ENCODE measurements around the gene R3HCC1L. TPM values are rescaled to one million over a fixed set of nuclear protein-coding genes. Genes with fewer than 3 reads are reported as not detected.

The R3HCC1L gene
- total RNA-seq, 5 donors from 2014 or later (not counting 1 experiment from before 2014, with no cell fraction given), result 21.5 to 23.4 (median 22.6) TPM

GRCh38 chr10:98195120-98195519 lies 60.7 kb downstream of the R3HCC1L start:
- DNase-seq, result no peak
- Histone ChIP-seq H3K4me1 (ENCODE audit: control insufficient read depth in 1 of 2, extremely low read depth in 1 of 2, insufficient read depth in 2 of 2, low read length in 2 of 2) (no peaks in the 10 kb centered on the region), H3K9me3 (no peaks in the 10 kb centered on the region), H3K27ac (ENCODE audit: low read length) (no peak overlapping the region), H3K36me3 (ENCODE audit: control insufficient read depth in 2 of 2, extremely low read depth in 1 of 2, insufficient read depth in 1 of 2, low read length in 1 of 2) (no peaks in the 10 kb centered on the region), H3K4me3 (ENCODE audit: control insufficient read depth in 1 of 2, extremely low read depth in 1 of 2, low read length in 1 of 2) (no peak overlapping the region), H3K27me3 (replicated peaks in 1 of 2; ENCODE audit: control insufficient read depth in 2 of 2, extremely low read depth in 1 of 2, insufficient read depth in 2 of 2, low read length in 1 of 2) (no peaks in the 10 kb centered on the region)
- CTCF ChIA-PET, result interaction anchor here in 1 of 2 donors (0.7 kb wide), 1 partner anchor 8 kb away, joined by 3 read pairs; no protein-coding TSS in a partner anchor
- no CpG with 5 or more reads among the region's 1 CpG for WGBS (ENCODE audit: insufficient coverage)
- Mint-ChIP-seq H3K4me1 (peaks cover 26 to 37% (median 30%) of the 10 kb centered on the region in 3 donors), H3K4me3 (no peak overlapping the region), H3K9me3 (peaks cover 0 to 11% (median 2%) of the 10 kb centered on the region in 3 donors), H3K36me3 (peaks cover 55% of the 10 kb centered on the region), H3K27ac (no peak overlapping the region), H3K27me3 (no peaks in the 10 kb centered on the region)
- ATAC-seq (replicated peaks in 1 of 4), result no peak
- POLR2A ChIA-PET, result no interaction called here

GRCh38 chr10:98196985-98197384 lies 62.5 kb downstream of the R3HCC1L start:
- H3K36me3 Mint-ChIP-seq, result peaks cover 41% of the 10 kb centered on the region
- H3K4me3 ChIP-seq (ENCODE audit: control insufficient read depth in 1 of 2, extremely low read depth in 1 of 2, low read length in 1 of 2), result no peak overlapping the region
- H3K4me1 Mint-ChIP-seq, result peaks cover 24 to 41% (median 30%) of the 10 kb centered on the region in 3 donors
- WGBS (ENCODE audit: insufficient coverage), result 95% methylated on average over 3 of the region's 6 CpGs
- peaks cover 0 to 11% (median 0%) of the 10 kb centered on the region in 3 donors for H3K9me3 Mint-ChIP-seq
- H3K9me3 ChIP-seq, result no peaks in the 10 kb centered on the region
- DNase-seq (no peak), ATAC-seq (replicated peaks in 1 of 4) (no peak)
- no peaks in the 10 kb centered on the region for H3K4me1 ChIP-seq (ENCODE audit: control insufficient read depth in 1 of 2, extremely low read depth in 1 of 2, insufficient read depth in 2 of 2, low read length in 2 of 2)
- no peak overlapping the region for H3K4me3 Mint-ChIP-seq
- no peak overlapping the region for H3K27ac ChIP-seq (ENCODE audit: low read length)
- ChIA-PET POLR2A (interaction anchor here in 1 of 2 donors (0.6 kb wide), 1 partner anchor 400 kb away, joined by 3 read pairs; no protein-coding TSS in a partner anchor), CTCF (no interaction called here)
- peak overlapping the region in 1 of 2 donors; percentile 49 for H3K27ac Mint-ChIP-seq
- no peaks in the 10 kb centered on the region for H3K27me3 ChIP-seq (replicated peaks in 1 of 2; ENCODE audit: control insufficient read depth in 2 of 2, extremely low read depth in 1 of 2, insufficient read depth in 2 of 2, low read length in 1 of 2)
- H3K27me3 Mint-ChIP-seq, result no peaks in the 10 kb centered on the region
- H3K36me3 ChIP-seq (ENCODE audit: control insufficient read depth in 2 of 2, extremely low read depth in 1 of 2, insufficient read depth in 1 of 2, low read length in 1 of 2), result peaks cover 0 to 3% of the 10 kb centered on the region in 2 donors

GRCh38 chr10:98201760-98202159 lies 67.3 kb downstream of the R3HCC1L start:
- no peak overlapping the region for H3K27ac Mint-ChIP-seq
- ChIA-PET POLR2A (no interaction called here), CTCF (no interaction called here)
- Histone ChIP-seq H3K36me3 (ENCODE audit: control insufficient read depth in 2 of 2, extremely low read depth in 1 of 2, insufficient read depth in 1 of 2, low read length in 1 of 2) (peaks cover 0 to 3% of the 10 kb centered on the region in 2 donors), H3K27me3 (replicated peaks in 1 of 2; ENCODE audit: control insufficient read depth in 2 of 2, extremely low read depth in 1 of 2, insufficient read depth in 2 of 2, low read length in 1 of 2) (no peaks in the 10 kb centered on the region), H3K9me3 (no peaks in the 10 kb centered on the region), H3K4me1 (ENCODE audit: control insufficient read depth in 1 of 2, extremely low read depth in 1 of 2, insufficient read depth in 2 of 2, low read length in 2 of 2) (no peaks in the 10 kb centered on the region), H3K4me3 (ENCODE audit: control insufficient read depth in 1 of 2, extremely low read depth in 1 of 2, low read length in 1 of 2) (no peak overlapping the region), H3K27ac (ENCODE audit: low read length) (no peak overlapping the region)
- DNase-seq, result no peak
- no peak for ATAC-seq (replicated peaks in 1 of 4)
- 100% methylated on average over 1 of the region's 5 CpGs for WGBS (ENCODE audit: insufficient coverage)
- H3K27me3 Mint-ChIP-seq, result no peaks in the 10 kb centered on the region
- no peaks in the 10 kb centered on the region for H3K9me3 Mint-ChIP-seq
- H3K36me3 Mint-ChIP-seq, result peaks cover 17% of the 10 kb centered on the region
- H3K4me1 Mint-ChIP-seq, result peaks cover 21 to 30% (median 25%) of the 10 kb centered on the region in 3 donors
- H3K4me3 Mint-ChIP-seq, result no peak overlapping the region

GRCh38 chr10:98202378-98202777 lies 67.9 kb downstream of the R3HCC1L start:
- H3K9me3 Mint-ChIP-seq, result no peaks in the 10 kb centered on the region
- 100% methylated on average over 1 of the region's 8 CpGs for WGBS (ENCODE audit: insufficient coverage)
- CTCF ChIA-PET, result no interaction called here
- peaks cover 20% of the 10 kb centered on the region for H3K36me3 Mint-ChIP-seq
- Histone ChIP-seq H3K9me3 (no peaks in the 10 kb centered on the region), H3K4me3 (ENCODE audit: control insufficient read depth in 1 of 2, extremely low read depth in 1 of 2, low read length in 1 of 2) (no peak overlapping the region), H3K27me3 (replicated peaks in 1 of 2; ENCODE audit: control insufficient read depth in 2 of 2, extremely low read depth in 1 of 2, insufficient read depth in 2 of 2, low read length in 1 of 2) (no peaks in the 10 kb centered on the region), H3K4me1 (ENCODE audit: control insufficient read depth in 1 of 2, extremely low read depth in 1 of 2, insufficient read depth in 2 of 2, low read length in 2 of 2) (no peaks in the 10 kb centered on the region), H3K27ac (ENCODE audit: low read length) (no peak overlapping the region), H3K36me3 (ENCODE audit: control insufficient read depth in 2 of 2, extremely low read depth in 1 of 2, insufficient read depth in 1 of 2, low read length in 1 of 2) (peaks cover 0 to 3% of the 10 kb centered on the region in 2 donors)
- ATAC-seq (replicated peaks in 1 of 4) (no peak), DNase-seq (no peak)
- no peak overlapping the region for H3K4me3 Mint-ChIP-seq
- H3K27me3 Mint-ChIP-seq, result no peaks in the 10 kb centered on the region
- POLR2A ChIA-PET, result no interaction called here
- peaks cover 17 to 24% (median 20%) of the 10 kb centered on the region in 3 donors for H3K4me1 Mint-ChIP-seq
- no peak overlapping the region for H3K27ac Mint-ChIP-seq

- Histone ChIP-seq H3K27me3 (replicated peaks in 1 of 2; ENCODE audit: control insufficient read depth in 2 of 2, extremely low read depth in 1 of 2, insufficient read depth in 2 of 2, low read length in 1 of 2) (no peaks in the 10 kb centered on the region), H3K4me1 (ENCODE audit: control insufficient read depth in 1 of 2, extremely low read depth in 1 of 2, insufficient read depth in 2 of 2, low read length in 2 of 2) (no peaks in the 10 kb centered on the region), H3K36me3 (ENCODE audit: control insufficient read depth in 2 of 2, extremely low read depth in 1 of 2, insufficient read depth in 1 of 2, low read length in 1 of 2) (peaks cover 0 to 22% of the 10 kb centered on the region in 2 donors), H3K4me3 (ENCODE audit: control insufficient read depth in 1 of 2, extremely low read depth in 1 of 2, low read length in 1 of 2) (no peak overlapping the region), H3K9me3 (no peaks in the 10 kb centered on the region), H3K27ac (ENCODE audit: low read length) (no peak overlapping the region)
- H3K36me3 Mint-ChIP-seq, result peaks cover 38% of the 10 kb centered on the region
- no peak overlapping the region for H3K4me3 Mint-ChIP-seq
- H3K27me3 Mint-ChIP-seq, result no peaks in the 10 kb centered on the region
- ATAC-seq (replicated peaks in 1 of 4), result no peak
- H3K9me3 Mint-ChIP-seq, result no peaks in the 10 kb centered on the region
- H3K4me1 Mint-ChIP-seq, result peaks cover 19 to 33% (median 23%) of the 10 kb centered on the region in 3 donors
- H3K27ac Mint-ChIP-seq, result no peak overlapping the region
- no peak for DNase-seq
- ChIA-PET POLR2A (no interaction called here), CTCF (interaction anchor here in 1 of 2 donors (0.7 to 1.1 kb wide), 2 partner anchors 35 to 38 kb away, joined by 3 to 5 read pairs; no protein-coding TSS in a partner anchor)
- WGBS (ENCODE audit: insufficient coverage), result no CpG with 5 or more reads among the region's 2 CpGs
Measured at GRCh38 chr10:98205351-98205750, 70.9 kb downstream of the R3HCC1L start.

- Mint-ChIP-seq H3K4me1 (peaks cover 41 to 58% (median 47%) of the 10 kb centered on the region in 3 donors), H3K9me3 (no peaks in the 10 kb centered on the region), H3K36me3 (peaks cover 61% of the 10 kb centered on the region), H3K27ac (no peak overlapping the region), H3K4me3 (no peak overlapping the region), H3K27me3 (no peaks in the 10 kb centered on the region)
- ChIA-PET CTCF (no interaction called here), POLR2A (no interaction called here)
- no peak overlapping the region for H3K27ac ChIP-seq (ENCODE audit: low read length)
- H3K36me3 ChIP-seq (ENCODE audit: control insufficient read depth in 2 of 2, extremely low read depth in 1 of 2, insufficient read depth in 1 of 2, low read length in 1 of 2), result peaks cover 0 to 19% of the 10 kb centered on the region in 2 donors
- ATAC-seq (replicated peaks in 1 of 4) (no peak), DNase-seq (no peak)
- H3K4me1 ChIP-seq (ENCODE audit: control insufficient read depth in 1 of 2, extremely low read depth in 1 of 2, insufficient read depth in 2 of 2, low read length in 2 of 2), result no peaks in the 10 kb centered on the region
- H3K27me3 ChIP-seq (replicated peaks in 1 of 2; ENCODE audit: control insufficient read depth in 2 of 2, extremely low read depth in 1 of 2, insufficient read depth in 2 of 2, low read length in 1 of 2), result no peaks in the 10 kb centered on the region
- no peaks in the 10 kb centered on the region for H3K9me3 ChIP-seq
- H3K4me3 ChIP-seq (ENCODE audit: control insufficient read depth in 1 of 2, extremely low read depth in 1 of 2, low read length in 1 of 2), result no peak overlapping the region
- 88% methylated on average over 1 of the region's 2 CpGs for WGBS (ENCODE audit: insufficient coverage)
Measured at GRCh38 chr10:98208925-98209324, 74.5 kb downstream of the R3HCC1L start.

- ChIA-PET CTCF (no interaction called here), POLR2A (no interaction called here)
- Mint-ChIP-seq H3K27ac (no peak overlapping the region), H3K36me3 (peaks cover 63% of the 10 kb centered on the region), H3K4me1 (peaks cover 43 to 59% (median 46%) of the 10 kb centered on the region in 3 donors), H3K4me3 (no peak overlapping the region), H3K9me3 (no peaks in the 10 kb centered on the region), H3K27me3 (no peaks in the 10 kb centered on the region)
- Histone ChIP-seq H3K4me3 (ENCODE audit: control insufficient read depth in 1 of 2, extremely low read depth in 1 of 2, low read length in 1 of 2) (no peak overlapping the region), H3K9me3 (no peaks in the 10 kb centered on the region), H3K4me1 (ENCODE audit: control insufficient read depth in 1 of 2, extremely low read depth in 1 of 2, insufficient read depth in 2 of 2, low read length in 2 of 2) (no peaks in the 10 kb centered on the region), H3K27me3 (replicated peaks in 1 of 2; ENCODE audit: control insufficient read depth in 2 of 2, extremely low read depth in 1 of 2, insufficient read depth in 2 of 2, low read length in 1 of 2) (no peaks in the 10 kb centered on the region), H3K36me3 (ENCODE audit: control insufficient read depth in 2 of 2, extremely low read depth in 1 of 2, insufficient read depth in 1 of 2, low read length in 1 of 2) (peaks cover 0 to 19% of the 10 kb centered on the region in 2 donors), H3K27ac (ENCODE audit: low read length) (no peak overlapping the region)
- DNase-seq, result no peak
- 75% methylated on average over 3 of the region's 4 CpGs for WGBS (ENCODE audit: insufficient coverage)
- ATAC-seq (replicated peaks in 1 of 4), result no peak
Measured at GRCh38 chr10:98209441-98209840, 75.0 kb downstream of the R3HCC1L start.

Data from T-cell (primary cell).